GM12878 (cell line): ENCODE measurements around the gene MEIOSIN.

ENCODE experiments used
- DPF2 ChIP-seq: fragments of 450-650 bp; IDR thresholded peaks from 2 replicates; pipeline ENCODE4 v1.6.1; 2017; ENCODE audit warnings: mild to moderate bottlenecking
- EP300 ChIP-seq, 2 experiments: fragments of 150-350 bp in 1 of 2; IDR thresholded peaks; 2 replicates each; pipeline ENCODE4 v1.6.1; 2011 to 2012; ENCODE audit warnings: low read depth in 2 of 2, low read length in 2 of 2, borderline replicate concordance in 1 of 2, improper control_type of control experiment in 1 of 2, inconsistent platforms in 1 of 2; ENCODE audit not compliant: control insufficient read depth in 1 of 2
- EZH2 ChIP-seq: IDR thresholded peaks from 2 replicates; pipeline ENCODE4 v1.6.1; 2012; ENCODE audit warnings: low read depth, mild to moderate bottlenecking, control low read depth, inconsistent platforms, low read length, borderline replicate concordance; ENCODE audit not compliant: control insufficient read depth
- GATAD2B ChIP-seq: fragments of 450-650 bp; conservative IDR thresholded peaks from 2 replicates; pipeline ENCODE4 v1.6.1; 2017; ENCODE audit warnings: low read depth, mild to moderate bottlenecking, moderate library complexity
- MXI1 ChIP-seq: fragments of 150-350 bp; IDR thresholded peaks from 2 replicates; pipeline ENCODE4 v1.6.1; 2011; ENCODE audit warnings: low read depth, mild to moderate bottlenecking, inconsistent platforms, low read length, improper control_type of control experiment
- RAD21 ChIP-seq: IDR thresholded peaks from 2 replicates; pipeline ENCODE4 v1.6.1; 2011; ENCODE audit warnings: mild to moderate bottlenecking, low read depth, low read length, moderate library complexity; ENCODE audit not compliant: insufficient read depth
- SMARCA5 ChIP-seq: fragments of 450-650 bp; IDR thresholded peaks from 2 replicates; pipeline ENCODE4 v1.6.1; 2017; ENCODE audit warnings: mild to moderate bottlenecking
- TCF7 ChIP-seq: IDR thresholded peaks from 2 replicates; pipeline ENCODE4 v1.6.1; 2014; ENCODE audit warnings: antibody characterized with exemption, borderline replicate concordance
- TF ChIP-seq, protein P1 (sequence below), 3 experiments: IDR thresholded peaks in 2 of 3; conservative IDR thresholded peaks in 1 of 3; 2 replicates each; pipeline ENCODE4 v1.5.1; 2011; ENCODE audit warnings: low read depth in 3 of 3, low read length in 3 of 3, mild to moderate bottlenecking in 3 of 3, control low read depth in 2 of 3, moderate library complexity in 2 of 3, inconsistent platforms in 1 of 3, mixed read lengths in 1 of 3; ENCODE audit not compliant: control insufficient read depth in 2 of 3, insufficient read depth in 1 of 3; ENCODE audit errors: extremely low read depth in 1 of 3

DNA sequence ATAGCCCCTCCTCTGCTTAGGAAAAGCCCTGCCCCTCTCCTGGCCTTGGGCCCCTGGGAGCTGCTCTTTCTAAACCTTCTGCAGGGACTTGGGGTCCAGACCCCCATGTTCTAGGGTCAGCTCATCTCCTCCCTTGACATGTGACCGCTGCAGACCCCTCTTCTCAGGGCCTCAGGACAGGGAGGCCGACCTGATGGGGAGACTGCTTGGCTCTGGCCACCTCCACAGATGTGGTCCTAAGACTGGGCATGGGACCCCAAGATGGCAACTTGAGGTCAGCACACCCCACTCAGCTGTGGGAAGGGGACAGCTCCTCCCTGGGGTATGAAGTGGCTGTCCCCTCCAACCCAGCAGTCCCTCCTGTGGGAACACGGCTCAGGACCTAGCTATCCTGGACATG, 39.7 kb downstream of the MEIOSIN start:
- TF ChIP-seq MXI1 (no peak), RAD21 (no peak), GATAD2B (no peak), DPF2 (no peak), EZH2 (no peak), SMARCA5 (no peak), TCF7 (no peak), EP300 (IDR thresholded peaks at IDR 0.05; ENCODE audit: borderline replicate concordance in 1 of 2, control insufficient read depth in 1 of 2, low read depth in 2 of 2, low read length in 2 of 2) (no peak)
- TF ChIP-seq, protein P1, sequence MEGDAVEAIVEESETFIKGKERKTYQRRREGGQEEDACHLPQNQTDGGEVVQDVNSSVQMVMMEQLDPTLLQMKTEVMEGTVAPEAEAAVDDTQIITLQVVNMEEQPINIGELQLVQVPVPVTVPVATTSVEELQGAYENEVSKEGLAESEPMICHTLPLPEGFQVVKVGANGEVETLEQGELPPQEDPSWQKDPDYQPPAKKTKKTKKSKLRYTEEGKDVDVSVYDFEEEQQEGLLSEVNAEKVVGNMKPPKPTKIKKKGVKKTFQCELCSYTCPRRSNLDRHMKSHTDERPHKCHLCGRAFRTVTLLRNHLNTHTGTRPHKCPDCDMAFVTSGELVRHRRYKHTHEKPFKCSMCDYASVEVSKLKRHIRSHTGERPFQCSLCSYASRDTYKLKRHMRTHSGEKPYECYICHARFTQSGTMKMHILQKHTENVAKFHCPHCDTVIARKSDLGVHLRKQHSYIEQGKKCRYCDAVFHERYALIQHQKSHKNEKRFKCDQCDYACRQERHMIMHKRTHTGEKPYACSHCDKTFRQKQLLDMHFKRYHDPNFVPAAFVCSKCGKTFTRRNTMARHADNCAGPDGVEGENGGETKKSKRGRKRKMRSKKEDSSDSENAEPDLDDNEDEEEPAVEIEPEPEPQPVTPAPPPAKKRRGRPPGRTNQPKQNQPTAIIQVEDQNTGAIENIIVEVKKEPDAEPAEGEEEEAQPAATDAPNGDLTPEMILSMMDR (IDR thresholded peaks at IDR 0.05 in 2 of 3, conservative IDR thresholded peaks at IDR 0.05 in 1 of 3; ENCODE audit: control insufficient read depth in 2 of 3, extremely low read depth in 1 of 3, insufficient read depth in 1 of 3, low read depth in 3 of 3, low read length in 3 of 3) = no peak
